Stomach (tissue), 9 donors: ENCODE data around the gene CHD5. TPM values are rescaled to one million over a fixed set of nuclear protein-coding genes. Genes with fewer than 3 reads are reported as not detected.

Experiments used
- DNase-seq, 2 donors: peaks; one replicate each; pipeline versions ENCODE4 v3.0.0 to v3.0.0-alpha.2; 2013 to 2019
- H3K27ac ChIP-seq, 5 donors: fragments of 200-600 bp in 4 of 5; sonication (generic) in 4 of 5; one replicate each; pipeline ENCODE4 v1.5.1; 2013 to 2019; ENCODE audit warnings: mild to moderate bottlenecking in 1 of 5, moderate library complexity in 1 of 5
- H3K27me3 ChIP-seq, 3 donors: fragments of 200-600 bp; sonication (generic); one replicate each; pipeline ENCODE4 v1.5.1; 2017 to 2019; ENCODE audit warnings: mixed run types in 1 of 3
- H3K36me3 ChIP-seq, 4 donors: fragments of 200-600 bp; sonication (generic); 1 replicate in 3 of 4; 2 replicates in 1 of 4; pipeline ENCODE4 v1.5.1; 2016 to 2019
- H3K4me1 ChIP-seq, 4 donors: fragments of 200-600 bp; sonication (generic); one replicate each; pipeline ENCODE4 v1.5.1; 2016 to 2019
- H3K4me3 ChIP-seq, 4 donors: fragments of 200-600 bp; sonication (generic) in 3 of 4; one replicate each; pipeline ENCODE4 v1.5.1; 2016 to 2019; ENCODE audit warnings: mild to moderate bottlenecking in 1 of 4
- H3K9me3 ChIP-seq, 4 donors: fragments of 200-600 bp; sonication (generic); one replicate each; pipeline ENCODE4 v1.5.1; 2016 to 2019
- EP300 ChIP-seq: sonication (generic); formaldehyde crosslinking; IDR thresholded peaks from one replicate; pipeline ENCODE4 v1.6.1; 2017; ENCODE audit warnings: antibody characterized with exemption
- POLR2A ChIP-seq, 4 donors: fragments of 450-650 bp; IDR thresholded peaks; one replicate each; pipeline ENCODE4 v1.6.1; 2016; ENCODE audit warnings: antibody characterized with exemption in 4 of 4, control low read depth in 2 of 4, mild to moderate bottlenecking in 1 of 4, moderate library complexity in 1 of 4
- POLR2AphosphoS5 ChIP-seq, 3 donors: sonication (generic); formaldehyde crosslinking; IDR thresholded peaks; one replicate each; pipeline ENCODE4 v1.6.1; 2016; ENCODE audit warnings: antibody characterized with exemption in 3 of 3
- WGBS, 5 donors: extraction: QIAGEN DNeasy Blood & Tissue Kit in 3 of 5; methylation state at CpG; one replicate each; pipeline versions ENCODE4 v1.1.5 to v1.1.7; 2013 to 2018; 5-methylcytosine and 5-hydroxymethylcytosine counted together
- intact Hi-C: fragments of 100-400 bp; cut with DNase I; formaldehyde crosslinking; loops from one replicate; pipeline ENCODE4 v1.15.1; 2023; ENCODE audit warnings: low total_unique reads
- polyA plus RNA-seq, 3 donors: library from polyadenylated mRNA; stranded (reverse); fragments of 200-250 nt; gene quantifications; one replicate each; pipeline ENCODE4 v1.2.3, GENCODE V29; 2013
- total RNA-seq, 5 donors: library from RNA; depleted of rRNA; stranded (reverse); fragments of >200 nt; gene quantifications; one replicate each; pipeline versions ENCODE4 v1.1.0 to v1.2.3, GENCODE V29; 2014 to 2016
- TF ChIP-seq, protein P1 (sequence below), 7 experiments: fragments of 450-650 bp in 4 of 7; fragments of 200-600 bp in 3 of 7; sonication (generic) in 3 of 7; IDR thresholded peaks; one replicate each; pipeline ENCODE4 v1.5.1; 2016 to 2019; ENCODE audit warnings: antibody characterized with exemption in 7 of 7, control low read depth in 2 of 7, mild to moderate bottlenecking in 1 of 7
- donor health status: healthy with polysubstance abuse.
- donor health status: Bipolar disorder and iron deficiency.
- donor health status: healthy.

The CHD5 gene
- total and polyA plus RNA-seq, 8 donors = 0.06 to 0.92 (median 0.29) TPM; not detected in 1

DNA sequence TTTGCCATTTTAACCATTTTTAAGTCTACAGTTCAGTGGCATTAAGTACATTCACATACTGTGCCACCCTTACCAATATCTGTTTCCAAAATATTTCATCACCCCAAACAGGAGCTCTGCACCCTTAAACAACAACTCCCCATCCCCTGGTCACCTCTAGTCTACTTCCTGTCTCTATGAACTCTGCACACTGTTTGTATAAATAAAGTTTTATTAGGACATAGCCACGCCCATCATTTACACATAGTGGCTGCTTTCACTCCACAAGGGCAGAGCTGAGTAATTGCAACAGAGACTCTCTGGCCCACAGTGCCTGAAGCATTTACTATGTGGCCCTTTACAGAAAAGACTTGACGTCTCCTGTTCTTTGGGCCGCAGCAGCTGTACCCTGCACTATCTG lies 104.4 kb downstream of the CHD5 start:
- 54 to 92% (median 85%) methylated on average over 1 to 3 of the region's 3 CpGs for WGBS, 5 donors
- DNase-seq = no peak

GRCh38 chr1:6074192-6074901 lies 105.8 kb downstream of the CHD5 start:
- WGBS, 5 donors = 75 to 81% (median 77%) methylated on average over 21 of the region's 21 CpGs
- TF ChIP-seq, protein P1, sequence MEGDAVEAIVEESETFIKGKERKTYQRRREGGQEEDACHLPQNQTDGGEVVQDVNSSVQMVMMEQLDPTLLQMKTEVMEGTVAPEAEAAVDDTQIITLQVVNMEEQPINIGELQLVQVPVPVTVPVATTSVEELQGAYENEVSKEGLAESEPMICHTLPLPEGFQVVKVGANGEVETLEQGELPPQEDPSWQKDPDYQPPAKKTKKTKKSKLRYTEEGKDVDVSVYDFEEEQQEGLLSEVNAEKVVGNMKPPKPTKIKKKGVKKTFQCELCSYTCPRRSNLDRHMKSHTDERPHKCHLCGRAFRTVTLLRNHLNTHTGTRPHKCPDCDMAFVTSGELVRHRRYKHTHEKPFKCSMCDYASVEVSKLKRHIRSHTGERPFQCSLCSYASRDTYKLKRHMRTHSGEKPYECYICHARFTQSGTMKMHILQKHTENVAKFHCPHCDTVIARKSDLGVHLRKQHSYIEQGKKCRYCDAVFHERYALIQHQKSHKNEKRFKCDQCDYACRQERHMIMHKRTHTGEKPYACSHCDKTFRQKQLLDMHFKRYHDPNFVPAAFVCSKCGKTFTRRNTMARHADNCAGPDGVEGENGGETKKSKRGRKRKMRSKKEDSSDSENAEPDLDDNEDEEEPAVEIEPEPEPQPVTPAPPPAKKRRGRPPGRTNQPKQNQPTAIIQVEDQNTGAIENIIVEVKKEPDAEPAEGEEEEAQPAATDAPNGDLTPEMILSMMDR (IDR thresholded peaks at IDR 0.05) = no peak
- TF ChIP-seq POLR2A (IDR thresholded peaks at IDR 0.05) = no peak
- no peak for TF ChIP-seq EP300
- no peak for TF ChIP-seq POLR2AphosphoS5 (IDR thresholded peaks at IDR 0.05)
- Histone ChIP-seq H3K27me3 (no peaks in the 10 kb centered on the region), H3K36me3 (peaks cover 0 to 17% (median 8%) of the 10 kb centered on the region in 4 donors), H3K9me3 (no peaks in the 10 kb centered on the region), H3K27ac (no peak overlapping the region), H3K4me1 (no peaks in the 10 kb centered on the region), H3K4me3 (no peak overlapping the region)
- DNase-seq = no peak
- intact Hi-C loops = no loop called here

More for the DNA sequence above, 104.4 kb downstream of the CHD5 start:
- H3K4me3 ChIP-seq = no peak overlapping the region
- TF ChIP-seq POLR2AphosphoS5 (IDR thresholded peaks at IDR 0.05) (no peak), POLR2A (IDR thresholded peaks at IDR 0.05) (no peak), EP300 (no peak)
- TF ChIP-seq, protein P1 (IDR thresholded peaks at IDR 0.05) = no peak
- no peaks in the 10 kb centered on the region for H3K9me3 ChIP-seq
- no peaks in the 10 kb centered on the region for H3K4me1 ChIP-seq
- intact Hi-C loops = no loop called here
- no peaks in the 10 kb centered on the region for H3K27me3 ChIP-seq
- no peak overlapping the region for H3K27ac ChIP-seq
- peaks cover 0 to 20% (median 8%) of the 10 kb centered on the region in 4 donors for H3K36me3 ChIP-seq

DNA sequence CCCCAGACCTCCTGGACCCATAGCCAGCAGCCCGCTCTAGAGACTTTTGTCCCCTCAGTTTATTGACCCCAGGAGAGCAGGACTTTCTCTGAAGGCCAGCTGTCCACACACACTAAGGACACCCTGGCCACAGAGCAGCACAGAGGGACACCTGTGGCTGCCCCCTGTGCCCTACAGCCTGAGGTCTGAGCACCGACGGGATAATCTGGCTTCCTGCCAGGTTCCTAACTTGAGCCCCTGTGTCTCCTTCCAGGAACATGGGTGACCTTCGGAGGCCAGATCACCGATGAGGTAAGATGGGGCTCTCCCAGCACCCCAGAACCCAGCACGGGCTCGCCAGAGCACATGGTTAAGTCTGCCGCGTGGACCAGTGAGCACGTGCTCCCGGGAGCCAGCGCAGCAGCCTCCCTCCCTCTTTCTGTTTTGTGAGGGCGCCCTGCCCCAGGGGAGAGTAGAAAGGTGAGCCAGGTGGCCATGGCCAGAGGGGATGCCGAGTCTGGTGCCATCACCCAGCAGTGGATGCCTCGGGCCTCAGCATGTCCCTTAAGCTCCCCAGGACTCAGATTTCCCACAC lies 106.6 kb downstream of the CHD5 start:
- Histone ChIP-seq H3K4me3 (no peak overlapping the region), H3K4me1 (no peaks in the 10 kb centered on the region), H3K27ac (no peak overlapping the region), H3K27me3 (no peaks in the 10 kb centered on the region), H3K36me3 (peaks cover 0 to 17% (median 8%) of the 10 kb centered on the region in 4 donors), H3K9me3 (no peaks in the 10 kb centered on the region)
- DNase-seq = no peak
- intact Hi-C loops = no loop called here
- WGBS, 5 donors = 69 to 87% (median 84%) methylated on average over 3 to 15 of the region's 15 CpGs
- TF ChIP-seq POLR2A (IDR thresholded peaks at IDR 0.05) (no peak), POLR2AphosphoS5 (IDR thresholded peaks at IDR 0.05) (no peak), EP300 (no peak)
- TF ChIP-seq, protein P1 (IDR thresholded peaks at IDR 0.05) = no peak

DNA sequence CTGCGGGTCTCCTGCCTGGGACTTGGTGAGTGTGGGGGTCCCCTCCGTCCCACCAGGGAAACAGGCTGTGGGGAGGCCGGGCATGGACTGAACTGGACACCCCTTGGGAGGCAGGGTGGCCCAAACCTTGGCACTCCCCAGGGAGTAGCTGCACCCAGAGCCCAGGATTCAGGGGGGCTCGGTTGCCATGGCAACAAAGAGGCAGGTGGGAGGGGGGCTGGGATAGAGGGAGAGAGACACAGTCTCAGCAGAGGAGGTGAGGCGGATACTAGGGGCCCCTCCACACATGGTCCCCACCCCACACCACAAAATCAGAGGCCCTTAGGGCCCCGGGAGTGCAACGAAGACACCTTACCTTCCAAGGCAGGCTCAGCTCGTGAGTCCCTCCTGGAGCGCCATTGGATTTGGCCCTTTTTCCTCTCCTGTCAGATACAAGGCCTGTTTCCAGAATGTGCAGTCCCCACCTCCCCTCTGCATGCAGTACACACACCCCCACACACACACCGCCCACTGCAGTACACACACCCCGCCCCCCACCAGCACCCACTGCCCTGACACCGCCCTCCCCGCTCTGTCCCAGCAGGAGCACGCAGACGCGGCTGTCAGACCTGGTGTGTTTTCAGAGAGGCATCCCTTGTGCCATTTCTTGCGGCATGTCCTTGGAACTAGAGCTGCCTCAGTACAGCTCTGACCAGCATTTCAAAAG lies 107.2 kb downstream of the CHD5 start:
- Histone ChIP-seq H3K4me1 (no peaks in the 10 kb centered on the region), H3K4me3 (no peak overlapping the region), H3K27ac (no peak overlapping the region), H3K27me3 (no peaks in the 10 kb centered on the region), H3K36me3 (peaks cover 0 to 17% (median 8%) of the 10 kb centered on the region in 4 donors), H3K9me3 (no peaks in the 10 kb centered on the region)
- intact Hi-C loops = no loop called here
- TF ChIP-seq EP300 (no peak), POLR2A (IDR thresholded peaks at IDR 0.05) (no peak), POLR2AphosphoS5 (IDR thresholded peaks at IDR 0.05) (no peak)
- TF ChIP-seq, protein P1 (IDR thresholded peaks at IDR 0.05) = no peak
- WGBS, 5 donors = 72 to 77% (median 75%) methylated on average over 13 to 17 of the region's 17 CpGs
- no peak for DNase-seq
